GM06990 (cell line): ENCODE results near the gene ACTMAP.

Experiments
- DNase-seq: peaks from one replicate; pipeline ENCODE4 v3.0.0-alpha.2; 2011; ENCODE audit not compliant: insufficient read length; ENCODE audit errors: extremely low read depth
- H3K27me3 ChIP-seq: replicated peaks from 2 replicates; pipeline ENCODE4 v1.6.0; 2011; ENCODE audit warnings: low read length; ENCODE audit not compliant: control insufficient read depth, insufficient read depth
- H3K36me3 ChIP-seq: 2 replicates; pipeline ENCODE4 v1.5.1; 2011; ENCODE audit warnings: low read length; ENCODE audit not compliant: control insufficient read depth, insufficient read depth
- H3K4me3 ChIP-seq: replicated peaks from 2 replicates; pipeline ENCODE4 v1.5.1; 2011; ENCODE audit warnings: low read depth, mild to moderate bottlenecking, control low read depth, low read length
- CTCF ChIP-seq: IDR thresholded peaks from 2 replicates; pipeline ENCODE4 v1.5.1; 2011; ENCODE audit warnings: low read length, control low read depth, mild to moderate bottlenecking, inconsistent platforms; ENCODE audit not compliant: insufficient read depth, poor library complexity, severe bottlenecking

ACTMAP gene

GRCh38 chr19:40739871-40740703 lies 10.2 kb downstream of the ACTMAP start:
- Histone ChIP-seq H3K27me3 (no peaks in the 10 kb centered on the region), H3K36me3 (peaks cover 19% of the 10 kb centered on the region), H3K4me3 (no peak overlapping the region)
- no peak for TF ChIP-seq CTCF
- no peak for DNase-seq

GRCh38 chr19:40739030-40739839 lies 11.0 kb downstream of the ACTMAP start:
- TF ChIP-seq CTCF = no peak
- Histone ChIP-seq H3K27me3 (no peaks in the 10 kb centered on the region), H3K36me3 (peaks cover 20% of the 10 kb centered on the region), H3K4me3 (no peak overlapping the region)
- DNase-seq = no peak

GRCh38 chr19:40737102-40737644 lies 13.1 kb downstream of the ACTMAP start:
- DNase-seq = no peak
- TF ChIP-seq CTCF = no peak
- Histone ChIP-seq H3K27me3 (no peaks in the 10 kb centered on the region), H3K4me3 (no peak overlapping the region), H3K36me3 (peaks cover 22% of the 10 kb centered on the region)

GRCh38 chr19:40736661-40737060 lies 13.6 kb downstream of the ACTMAP start:
- DNase-seq = no peak
- Histone ChIP-seq H3K4me3 (no peak overlapping the region), H3K36me3 (peaks cover 22% of the 10 kb centered on the region), H3K27me3 (no peaks in the 10 kb centered on the region)
- TF ChIP-seq CTCF = no peak

GRCh38 chr19:40735013-40735771 lies 15.1 kb downstream of the ACTMAP start:
- Histone ChIP-seq H3K27me3 (no peaks in the 10 kb centered on the region), H3K36me3 (peaks cover 22% of the 10 kb centered on the region), H3K4me3 (no peak overlapping the region)
- DNase-seq = no peak
- no peak for TF ChIP-seq CTCF
